HepG2 (cell line): ENCODE data around the gene COL9A3. TPM values are rescaled to one million over a fixed set of nuclear protein-coding genes. Genes with fewer than 3 reads are reported as not detected.

Experiments
- AGO1 ChIP-seq: fragments of 200-400 bp; formaldehyde crosslinking; IDR thresholded peaks from 2 replicates; pipeline ENCODE4 v1.6.1; 2017; ENCODE audit warnings: mild to moderate bottlenecking, low read depth, low read length, moderate library complexity; ENCODE audit not compliant: poor library complexity, severe bottlenecking
- IRX3 ChIP-seq: sonication (generic); formaldehyde crosslinking; IDR thresholded peaks from 2 replicates; pipeline ENCODE4 v1.8.1; 2023; ENCODE audit warnings: mild to moderate bottlenecking, low read depth, missing genetic modification reagents, borderline replicate concordance
- KDM5B ChIP-seq: sonication (generic); formaldehyde crosslinking; IDR thresholded peaks from 2 replicates; pipeline ENCODE4 v1.4.0; 2020; ENCODE audit warnings: missing genetic modification reagents, mild to moderate bottlenecking, borderline replicate concordance
- MAFK ChIP-seq, 2 experiments: IDR thresholded peaks in 1 of 2; conservative IDR thresholded peaks in 1 of 2; 2 replicates each; pipeline ENCODE4 v1.6.1; 2011; ENCODE audit warnings: improper control_type of control experiment in 2 of 2, low read length in 2 of 2
- PRDM15 ChIP-seq: sonication (generic); formaldehyde crosslinking; IDR thresholded peaks from 2 replicates; pipeline ENCODE4 v1.4.0; 2020; ENCODE audit warnings: missing genetic modification reagents
- RBAK ChIP-seq: sonication (generic); formaldehyde crosslinking; IDR thresholded peaks from 2 replicates; pipeline ENCODE4 v1.5.1; 2020; ENCODE audit warnings: mild to moderate bottlenecking, missing genetic modification reagents
- SMARCC2 ChIP-seq: fragments of 450-650 bp; IDR thresholded peaks from 2 replicates; pipeline ENCODE4 v1.6.1; 2017; ENCODE audit warnings: antibody characterized with exemption, mild to moderate bottlenecking
- SP1 ChIP-seq, 2 experiments: fragments of 450-650 bp in 1 of 2; sonication (generic) in 1 of 2; formaldehyde crosslinking in 1 of 2; IDR thresholded peaks; 2 replicates each; pipeline versions ENCODE4 v1.4.0 to v1.6.1; 2016 to 2020; ENCODE audit warnings: missing genetic modification reagents in 1 of 2
- TBX3 ChIP-seq: fragments of 450-650 bp; IDR thresholded peaks from 2 replicates; pipeline ENCODE4 v1.6.1; 2017; ENCODE audit warnings: antibody characterized with exemption, mild to moderate bottlenecking, inconsistent platforms, borderline replicate concordance
- THAP9 ChIP-seq: sonication (generic); formaldehyde crosslinking; IDR thresholded peaks from 2 replicates; pipeline ENCODE4; 2020; ENCODE audit warnings: missing genetic modification reagents, mild to moderate bottlenecking, borderline replicate concordance
- U2AF2 ChIP-seq: fragments of 200-400 bp; formaldehyde crosslinking; IDR thresholded peaks from 2 replicates; pipeline ENCODE4 v1.6.1; 2017; ENCODE audit warnings: low read depth, mild to moderate bottlenecking, low read length
- ZKSCAN1 ChIP-seq: fragments of 150-350 bp; IDR thresholded peaks from 2 replicates; pipeline ENCODE4 v1.6.1; 2014; ENCODE audit warnings: low read length
- ZNF136 ChIP-seq: sonication (generic); formaldehyde crosslinking; IDR thresholded peaks from 2 replicates; pipeline ENCODE4 v1.8.1; 2022; ENCODE audit warnings: low read depth, mild to moderate bottlenecking, moderate library complexity, missing genetic modification reagents
- ZNF18 ChIP-seq: sonication (generic); formaldehyde crosslinking; IDR thresholded peaks from 2 replicates; pipeline ENCODE4 v1.8.0; 2022; ENCODE audit warnings: mild to moderate bottlenecking, missing genetic modification reagents; ENCODE audit not compliant: insufficient replicate concordance
- ZNF253 ChIP-seq: sonication (generic); formaldehyde crosslinking; IDR thresholded peaks from 2 replicates; pipeline ENCODE4 v1.8.0; 2022; ENCODE audit warnings: mild to moderate bottlenecking, missing genetic modification reagents, borderline replicate concordance
- ZNF3 ChIP-seq: IDR thresholded peaks from 2 replicates; pipeline ENCODE4 v1.7.0; 2017; ENCODE audit warnings: inconsistent platforms
- ZNF362 ChIP-seq: sonication (generic); formaldehyde crosslinking; IDR thresholded peaks from 2 replicates; pipeline ENCODE4 v1.4.0; 2020; ENCODE audit warnings: missing genetic modification reagents, mild to moderate bottlenecking, borderline replicate concordance
- ZNF558 ChIP-seq: sonication (generic); formaldehyde crosslinking; IDR thresholded peaks from 2 replicates; pipeline ENCODE4 v1.9.0; 2022; ENCODE audit warnings: mild to moderate bottlenecking, missing genetic modification reagents, borderline replicate concordance
- polyA plus RNA-seq, 8 experiments: library from polyadenylated mRNA; depleted of rRNA in 3 of 8; stranded (reverse) in 7 of 8; unstranded in 1 of 8; fragments of >200 nt; fragmentation: Illumina TruSeq in 4 of 8; extraction: Trizol in 4 of 8; gene quantifications; 2 replicates each; pipeline versions ENCODE4 v1.2.1 to v1.2.3, GENCODE V29; 2011 to 2016; ENCODE audit warnings: low read depth in 4 of 8, missing spikeins in 1 of 8, mixed read lengths in 1 of 8; ENCODE audit not compliant: insufficient read depth in 1 of 8
- total RNA-seq, 5 experiments: library from RNA; depleted of rRNA; stranded (reverse); fragments of >200 nt; fragmentation: Illumina TruSeq; extraction: Trizol; gene quantifications; 2 replicates each; pipeline ENCODE4 v1.2.3, GENCODE V29; 2016; ENCODE audit warnings: low read depth in 1 of 5

The COL9A3 gene
- total and polyA plus RNA-seq, 2 of the 13 experiments (the other 11 are each of a cell fraction or from before 2014, with no cell fraction given): 155 to 204 TPM

GRCh38 chr20:62818592-62819493 is 2.0 kb downstream of the COL9A3 start (continued):
- TF ChIP-seq THAP9 (no peak; the same call in none of the 2 replicates), PRDM15 (no peak), MAFK (conservative IDR thresholded peaks at IDR 0.05 in 1 of 2, IDR thresholded peaks at IDR 0.05 in 1 of 2; ENCODE audit: low read length in 2 of 2) (no peak), ZNF3 (no peak), TBX3 (no peak), ZNF362 (CRISPR knock-in tag) (no peak), ZNF558 (0 out of 2 replicates have a peak, but pooled peaks have one; percentile 14), ZKSCAN1 (no peak), AGO1 (peak; percentile 65), RBAK (CRISPR knock-in tag) (no peak), ZNF136 (CRISPR knock-in tag) (no peak), SMARCC2 (no peak), ZNF253 (CRISPR knock-in tag) (peak; percentile 80; the same call in 1 of the 2 replicates), IRX3 (CRISPR knock-in tag) (no peak), ZNF18 (CRISPR knock-in tag) (no peak), KDM5B (CRISPR knock-in tag) (peak; percentile 68; the same call in 1 of the 2 replicates), U2AF2 (no peak), SP1 (IDR thresholded peaks at IDR 0.05) (no peak), SP1 (CRISPR knock-in tag; IDR thresholded peaks at IDR 0.05) (peak; percentile 25; the same call in 1 of the 2 replicates)
